GM06990 (cell line): ENCODE results near the gene TMEM269.

Source experiments
- DNase-seq: peaks from one replicate; pipeline ENCODE4 v3.0.0-alpha.2; 2011; ENCODE audit not compliant: insufficient read length; ENCODE audit errors: extremely low read depth
- H3K27me3 ChIP-seq: replicated peaks from 2 replicates; pipeline ENCODE4 v1.6.0; 2011; ENCODE audit warnings: low read length; ENCODE audit not compliant: control insufficient read depth, insufficient read depth
- H3K36me3 ChIP-seq: 2 replicates; pipeline ENCODE4 v1.5.1; 2011; ENCODE audit warnings: low read length; ENCODE audit not compliant: control insufficient read depth, insufficient read depth
- H3K4me3 ChIP-seq: replicated peaks from 2 replicates; pipeline ENCODE4 v1.5.1; 2011; ENCODE audit warnings: low read depth, mild to moderate bottlenecking, control low read depth, low read length
- CTCF ChIP-seq: IDR thresholded peaks from 2 replicates; pipeline ENCODE4 v1.5.1; 2011; ENCODE audit warnings: low read length, control low read depth, mild to moderate bottlenecking, inconsistent platforms; ENCODE audit not compliant: insufficient read depth, poor library complexity, severe bottlenecking

TMEM269 gene

GRCh38 chr1:42767510-42768000, 17.2 kb upstream of the TMEM269 start:
- no peak for DNase-seq
- no peak for TF ChIP-seq CTCF
- H3K27me3 ChIP-seq = no peaks in the 10 kb centered on the region
- no peaks in the 10 kb centered on the region for H3K36me3 ChIP-seq
- peak overlapping the region; percentile 82 for H3K4me3 ChIP-seq

- H3K4me3 ChIP-seq = peak overlapping the region; percentile 82
- H3K27me3 ChIP-seq = no peaks in the 10 kb centered on the region
- no peaks in the 10 kb centered on the region for H3K36me3 ChIP-seq
- DNase-seq = no peak
- TF ChIP-seq CTCF = no peak
Measured at GRCh38 chr1:42768172-42768571, 16.6 kb upstream of the TMEM269 start.

- Histone ChIP-seq H3K27me3 (no peaks in the 10 kb centered on the region), H3K36me3 (peaks cover under 1% of the 10 kb centered on the region), H3K4me3 (no peak overlapping the region)
- TF ChIP-seq CTCF = no peak
- DNase-seq = no peak
Measured at GRCh38 chr1:42769811-42770210, 15.0 kb upstream of the TMEM269 start.

GRCh38 chr1:42773420-42773819, 11.4 kb upstream of the TMEM269 start:
- DNase-seq = no peak
- peaks cover 13% of the 10 kb centered on the region for H3K36me3 ChIP-seq
- no peaks in the 10 kb centered on the region for H3K27me3 ChIP-seq
- TF ChIP-seq CTCF = no peak
- no peak overlapping the region for H3K4me3 ChIP-seq

GRCh38 chr1:42774928-42775526, 9.8 kb upstream of the TMEM269 start:
- H3K27me3 ChIP-seq = no peaks in the 10 kb centered on the region
- peaks cover 13% of the 10 kb centered on the region for H3K36me3 ChIP-seq
- DNase-seq = no peak
- TF ChIP-seq CTCF = no peak
- no peak overlapping the region for H3K4me3 ChIP-seq

- no peak for TF ChIP-seq CTCF
- DNase-seq = no peak
- H3K27me3 ChIP-seq = no peaks in the 10 kb centered on the region
- no peak overlapping the region for H3K4me3 ChIP-seq
- peaks cover 16% of the 10 kb centered on the region for H3K36me3 ChIP-seq
Measured at GRCh38 chr1:42776502-42776901, 8.3 kb upstream of the TMEM269 start.
